GM12878 (cell line): Measurements from ENCODE around the gene OXCT2. TPM values are rescaled to one million over a fixed set of nuclear protein-coding genes. Genes with fewer than 3 reads are reported as not detected.

Source experiments
- ATAC-seq: fragments of 200-7000 bp; cut with Tn5 transposase; 3 replicates; pipeline ENCODE4 v1.9.1; 2020; ENCODE audit warnings: mild to moderate bottlenecking, moderate library complexity
- BruUV-seq: library from RNA; stranded (reverse); fragments of 400-500 nt; replicated peaks from 2 replicates; lab custom pipeline; 2021; lab: Mats Ljungman, UMichigan
- CTCF ChIA-PET: fragments of 300-600 bp; sonication (Branson Sonifier 250); formaldehyde crosslinking; extraction: SDS; loops from one replicate; lab custom pipeline; 2021; ENCODE audit warnings: inconsistent platforms; lab: Yijun Ruan, JAX
- POLR2A ChIA-PET: fragments of 350-600 bp; formaldehyde crosslinking; extraction: SDS; loops from one replicate; lab custom pipeline; 2021; ENCODE audit warnings: inconsistent platforms; lab: Charles Lee
- RAD21 ChIA-PET: fragments of 300-600 bp; sonication (Branson Sonifier 250); formaldehyde crosslinking; loops from one replicate; lab custom pipeline; 2023; ENCODE audit warnings: antibody characterized with exemption; ENCODE audit not compliant: unreplicated experiment; lab: Charles Lee
- SMC1A ChIA-PET: fragments of 300-600 bp; sonication (Branson Sonifier 250); formaldehyde crosslinking; loops from one replicate; lab custom pipeline; 2023; ENCODE audit not compliant: unreplicated experiment, uncharacterized antibody; lab: Charles Lee
- DNase-seq: peaks from one replicate; pipeline ENCODE4 v3.0.0-alpha.2; 2011; ENCODE audit warnings: low read depth, low spot score
- FAIRE-seq: peaks from 3 replicates; lab custom pipeline; 2011; peaks lifted over from hg19 to GRCh38; lab: Jason Lieb, UNC
- H2AFZ ChIP-seq: 2 replicates; pipeline ENCODE4 v1.6.0; 2011; ENCODE audit warnings: low read depth, low read length, control low read depth; ENCODE audit not compliant: control insufficient read depth
- H3K27ac ChIP-seq: 2 replicates; pipeline ENCODE4 v1.5.1; 2011; ENCODE audit warnings: control low read depth; ENCODE audit not compliant: control insufficient read depth, insufficient read depth
- H3K27me3 ChIP-seq, 2 experiments: replicated peaks in 1 of 2; 2 replicates each; pipeline versions ENCODE4 v1.6.0 to v1.6.1; 2011; ENCODE audit warnings: low read length in 1 of 2; ENCODE audit not compliant: control insufficient read depth in 2 of 2, insufficient read depth in 2 of 2
- H3K36me3 ChIP-seq, 2 experiments: 2 replicates each; pipeline ENCODE4 v1.5.1; 2011; ENCODE audit warnings: low read length in 1 of 2; ENCODE audit not compliant: control insufficient read depth in 2 of 2, insufficient read depth in 2 of 2
- H3K4me1 ChIP-seq: 2 replicates; pipeline ENCODE4 v1.6.1; 2011; ENCODE audit warnings: mild to moderate bottlenecking, low read length, moderate library complexity, mixed read lengths; ENCODE audit not compliant: control insufficient read depth, insufficient read depth
- H3K4me2 ChIP-seq: 2 replicates; pipeline ENCODE4 v1.6.0; 2011; ENCODE audit warnings: control low read depth; ENCODE audit not compliant: control insufficient read depth, insufficient read depth
- H3K4me3 ChIP-seq: fragments of 200-600 bp; sonication (generic); 2 replicates; pipeline ENCODE4 v1.5.1; 2016
- H3K79me2 ChIP-seq: 2 replicates; pipeline ENCODE4 v1.6.0; 2011; ENCODE audit warnings: low read length; ENCODE audit not compliant: control insufficient read depth, insufficient read depth
- H3K9ac ChIP-seq: 2 replicates; pipeline ENCODE4 v1.8.0; 2011; ENCODE audit warnings: low read length, control low read depth, mixed read lengths; ENCODE audit not compliant: control insufficient read depth, insufficient read depth
- H3K9me3 ChIP-seq: replicated peaks from 3 replicates; pipeline ENCODE4 v1.5.1; 2011; ENCODE audit warnings: mild to moderate bottlenecking, low read length; ENCODE audit not compliant: control insufficient read depth, insufficient read depth
- H4K20me1 ChIP-seq: 2 replicates; pipeline ENCODE4 v1.6.0; 2011; ENCODE audit not compliant: control insufficient read depth, insufficient read depth
- ATF7 ChIP-seq: fragments of 450-650 bp; IDR thresholded peaks from 2 replicates; pipeline ENCODE4 v1.6.1; 2016; ENCODE audit warnings: low read depth, mild to moderate bottlenecking
- KLF5 ChIP-seq: fragments of 450-650 bp; IDR thresholded peaks from 2 replicates; pipeline ENCODE4 v1.6.1; 2014; ENCODE audit warnings: mild to moderate bottlenecking; ENCODE audit not compliant: partially characterized antibody
- NFYA ChIP-seq: IDR thresholded peaks from 2 replicates; pipeline ENCODE4 v1.6.1; 2011; ENCODE audit warnings: low read depth, mild to moderate bottlenecking, low read length, improper control_type of control experiment, borderline replicate concordance
- SREBF1 ChIP-seq: IDR thresholded peaks from 2 replicates; pipeline ENCODE4 v1.6.1; 2012; ENCODE audit warnings: mild to moderate bottlenecking, low read length
- USF1 ChIP-seq: IDR thresholded peaks from 2 replicates; pipeline ENCODE4 v1.6.1; 2011; ENCODE audit warnings: borderline replicate concordance, low read depth, mild to moderate bottlenecking, moderate library complexity, mixed read lengths, low read length; ENCODE audit not compliant: insufficient read depth; ENCODE audit errors: extremely low read length
- WGBS: methylation state at CpG from one replicate; pipeline ENCODE4 v1.1.6; 2016; ENCODE audit warnings: low lambda C conversion rate; ENCODE audit not compliant: insufficient replicate concordance, insufficient coverage; ENCODE audit errors: missing lambda C conversion rate; 5-methylcytosine and 5-hydroxymethylcytosine counted together
- in situ Hi-C: fragments of 300-500 bp; cut with MboI; formaldehyde crosslinking; loops from 9 replicates; pipeline ENCODE4 v1.14.3; 2018; ENCODE audit warnings: mixed read lengths
- intact Hi-C: fragments of 100-400 bp; cut with micrococcal nuclease; formaldehyde crosslinking; loops from one replicate; pipeline ENCODE4 v1.14.2; 2022; ENCODE audit not compliant: unreplicated experiment
- polyA plus RNA-seq, 11 experiments: library from polyadenylated mRNA; depleted of rRNA in 4 of 11; unstranded in 6 of 11; stranded (reverse) in 5 of 11; fragments of >200 nt; fragmentation: Nextera tagmentation in 4 of 11; fragmentation: Illumina TruSeq in 1 of 11; extraction: Ambion mirVana in 4 of 11; extraction: Trizol in 1 of 11; gene quantifications; 1 replicate in 1 of 11; 2 replicates in 10 of 11; pipeline versions ENCODE4 v1.2.1 to v1.2.3, GENCODE V29; 2011 to 2016; ENCODE audit warnings: inconsistent platforms in 2 of 11, missing spikeins in 2 of 11, low read depth in 1 of 11
- total RNA-seq, 4 experiments: library from RNA; depleted of rRNA in 3 of 4; stranded (reverse); fragments of >200 nt in 3 of 4; fragmentation: Illumina TruSeq in 1 of 4; extraction: Trizol in 1 of 4; gene quantifications; 2 replicates each; pipeline versions ENCODE4 v1.2.1 to v1.2.3, GENCODE V29; 2013 to 2021
- TF ChIP-seq, protein P1 (sequence below): fragments of 450-650 bp; IDR thresholded peaks from 2 replicates; pipeline ENCODE4 v1.6.1; 2017; ENCODE audit warnings: mild to moderate bottlenecking, low read depth, inconsistent platforms; ENCODE audit not compliant: poor library complexity, severe bottlenecking

OXCT2 gene
- total and polyA plus RNA-seq, 10 of the 15 experiments (the other 5 are each of a cell fraction or from before 2014, with no cell fraction given), result 0.06 to 1.9 (median 0.59) TPM

GRCh38 chr1:39754906-39755504, 16.1 kb downstream of the OXCT2 start:
- 74% methylated on average over 2 of the region's 2 CpGs for WGBS
- CTCF ChIA-PET, result interaction anchor here (1.2 kb wide), 1 partner anchor 141 kb away, joined by 3 read pairs; no protein-coding TSS in a partner anchor
- ATAC-seq, result no peak
- Histone ChIP-seq H3K27ac (no peak overlapping the region), H3K4me2 (no peak overlapping the region), H3K36me3 (peaks cover 20 to 39% of the 10 kb centered on the region in 2 experiments; a peak in 3 of 4 replicates), H2AFZ (no peak overlapping the region), H3K9me3 (no peaks in the 10 kb centered on the region), H3K27me3 (no peaks in the 10 kb centered on the region), H3K9ac (no peak overlapping the region), H3K79me2 (no peaks in the 10 kb centered on the region), H3K4me1 (no peaks in the 10 kb centered on the region), H3K4me3 (no peak overlapping the region), H4K20me1 (no peaks in the 10 kb centered on the region)
- no TSS peak for BruUV-seq
- TF ChIP-seq KLF5 (no peak), SREBF1 (no peak), ATF7 (no peak), USF1 (no peak), NFYA (no peak)
- TF ChIP-seq, protein P1, sequence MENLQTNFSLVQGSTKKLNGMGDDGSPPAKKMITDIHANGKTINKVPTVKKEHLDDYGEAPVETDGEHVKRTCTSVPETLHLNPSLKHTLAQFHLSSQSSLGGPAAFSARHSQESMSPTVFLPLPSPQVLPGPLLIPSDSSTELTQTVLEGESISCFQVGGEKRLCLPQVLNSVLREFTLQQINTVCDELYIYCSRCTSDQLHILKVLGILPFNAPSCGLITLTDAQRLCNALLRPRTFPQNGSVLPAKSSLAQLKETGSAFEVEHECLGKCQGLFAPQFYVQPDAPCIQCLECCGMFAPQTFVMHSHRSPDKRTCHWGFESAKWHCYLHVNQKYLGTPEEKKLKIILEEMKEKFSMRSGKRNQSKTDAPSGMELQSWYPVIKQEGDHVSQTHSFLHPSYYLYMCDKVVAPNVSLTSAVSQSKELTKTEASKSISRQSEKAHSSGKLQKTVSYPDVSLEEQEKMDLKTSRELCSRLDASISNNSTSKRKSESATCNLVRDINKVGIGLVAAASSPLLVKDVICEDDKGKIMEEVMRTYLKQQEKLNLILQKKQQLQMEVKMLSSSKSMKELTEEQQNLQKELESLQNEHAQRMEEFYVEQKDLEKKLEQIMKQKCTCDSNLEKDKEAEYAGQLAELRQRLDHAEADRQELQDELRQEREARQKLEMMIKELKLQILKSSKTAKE, result no peak
- intact Hi-C loops, result no loop called here
- POLR2A ChIA-PET, result no interaction called here
- in situ Hi-C loops, result no loop called here
- no peak for DNase-seq
- SMC1A ChIA-PET, result no interaction called here
- no peak for FAIRE-seq
- RAD21 ChIA-PET, result no interaction called here
